Measurements from ENCODE around the gene HOXD9.

HOXD9 gene

GRCh38 chr2:176126929-176127773 lies 4.6 kb downstream of the HOXD9 start:
- DNase-seq: peak; percentile 75

DNA sequence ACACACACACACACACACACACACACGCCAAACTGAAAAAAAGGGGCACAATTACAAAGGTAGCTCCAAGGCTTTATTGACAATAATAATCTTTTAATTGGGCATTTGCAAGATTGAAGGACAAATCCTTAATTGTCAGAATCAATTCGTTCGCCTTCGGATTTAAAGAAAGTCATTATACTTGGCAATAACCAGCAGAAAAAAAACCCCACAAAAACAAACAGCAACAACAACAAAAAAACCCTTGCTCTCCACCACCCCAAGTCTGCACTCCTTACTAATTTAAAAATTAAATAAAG lies 5.2 kb downstream of the HOXD9 start:
- DNase-seq: no peak

- peak; percentile 63 for DNase-seq
Measured at GRCh38 chr2:176128172-176128981, 5.9 kb downstream of the HOXD9 start.

- DNase-seq: peak; percentile 95
Measured at GRCh38 chr2:176128982-176129796, 6.7 kb downstream of the HOXD9 start, which contains the start of gene HOXD8. HOXD8 (plus strand) TSS chr2:176129705; CDS start chr2:176130367, 662 bp downstream.

DNA sequence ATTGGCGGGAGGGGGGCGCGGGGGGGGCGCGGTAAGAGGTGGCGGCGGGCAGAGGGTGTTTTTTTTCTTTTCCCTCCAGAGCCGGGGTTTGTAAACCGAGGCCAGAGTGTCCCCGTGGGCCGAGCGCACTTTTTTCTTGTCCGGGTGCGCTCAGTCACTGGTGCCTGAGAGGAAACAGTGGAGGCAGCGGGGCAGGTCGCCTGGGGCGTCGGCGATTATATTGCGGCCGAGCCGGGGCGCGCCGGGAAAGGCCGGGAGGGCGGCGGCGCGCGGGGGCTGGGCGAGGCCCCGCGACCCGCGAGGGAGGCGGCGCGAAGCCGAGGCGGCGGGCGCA lies 7.3 kb downstream of the HOXD9 start:
- DNase-seq: no peak

DNA sequence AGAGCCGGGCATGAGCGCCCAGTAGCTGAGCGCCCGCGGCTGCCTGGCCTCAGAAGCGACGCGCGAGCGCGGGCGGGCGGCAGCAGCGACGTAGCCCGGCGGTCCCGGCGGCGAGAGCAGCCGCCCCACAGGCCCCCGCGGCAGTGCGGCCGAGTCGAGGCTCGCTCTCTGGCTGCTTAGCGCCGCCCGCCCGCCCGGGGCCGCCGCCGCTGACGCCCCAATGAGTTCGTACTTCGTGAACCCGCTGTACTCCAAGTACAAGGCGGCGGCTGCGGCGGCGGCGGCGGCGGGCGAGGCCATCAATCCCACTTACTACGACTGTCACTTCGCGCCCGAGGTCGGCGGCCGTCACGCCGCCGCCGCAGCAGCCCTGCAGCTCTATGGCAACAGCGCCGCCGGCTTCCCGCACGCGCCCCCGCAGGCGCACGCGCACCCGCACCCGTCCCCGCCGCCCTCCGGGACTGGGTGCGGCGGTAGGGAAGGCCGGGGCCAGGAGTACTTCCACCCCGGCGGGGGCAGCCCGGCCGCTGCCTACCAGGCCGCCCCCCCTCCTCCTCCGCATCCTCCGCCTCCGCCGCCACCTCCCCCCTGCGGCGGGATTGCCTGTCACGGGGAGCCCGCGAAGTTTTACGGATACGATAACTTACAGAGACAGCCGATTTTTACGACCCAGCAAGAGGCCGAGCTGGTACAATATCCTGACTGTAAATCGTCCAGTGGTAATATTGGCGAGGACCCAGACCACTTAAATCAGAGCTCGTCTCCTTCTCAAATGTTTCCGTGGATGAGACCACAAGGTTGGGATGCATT lies 7.8 kb downstream of the HOXD9 start:
- DNase-seq: peak; percentile 98

GRCh38 chr2:176130957-176131847 lies 8.7 kb downstream of the HOXD9 start:
- no peak for DNase-seq

DNA sequence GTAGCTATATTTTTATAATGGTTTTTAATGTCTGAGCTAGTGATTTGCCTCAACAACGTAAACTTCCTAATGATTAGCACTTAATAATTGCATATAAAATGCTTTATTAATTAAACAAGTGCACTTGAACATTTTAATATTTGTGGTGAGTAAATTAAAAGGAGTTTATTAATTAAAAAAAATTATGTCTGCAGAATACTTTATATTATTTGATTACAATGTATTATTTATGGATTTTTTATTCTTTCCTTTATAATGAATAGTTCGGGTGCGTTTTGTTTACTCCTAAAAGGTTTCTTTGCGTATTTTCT lies 9.3 kb downstream of the HOXD9 start:
- DNase-seq: no peak

DNA sequence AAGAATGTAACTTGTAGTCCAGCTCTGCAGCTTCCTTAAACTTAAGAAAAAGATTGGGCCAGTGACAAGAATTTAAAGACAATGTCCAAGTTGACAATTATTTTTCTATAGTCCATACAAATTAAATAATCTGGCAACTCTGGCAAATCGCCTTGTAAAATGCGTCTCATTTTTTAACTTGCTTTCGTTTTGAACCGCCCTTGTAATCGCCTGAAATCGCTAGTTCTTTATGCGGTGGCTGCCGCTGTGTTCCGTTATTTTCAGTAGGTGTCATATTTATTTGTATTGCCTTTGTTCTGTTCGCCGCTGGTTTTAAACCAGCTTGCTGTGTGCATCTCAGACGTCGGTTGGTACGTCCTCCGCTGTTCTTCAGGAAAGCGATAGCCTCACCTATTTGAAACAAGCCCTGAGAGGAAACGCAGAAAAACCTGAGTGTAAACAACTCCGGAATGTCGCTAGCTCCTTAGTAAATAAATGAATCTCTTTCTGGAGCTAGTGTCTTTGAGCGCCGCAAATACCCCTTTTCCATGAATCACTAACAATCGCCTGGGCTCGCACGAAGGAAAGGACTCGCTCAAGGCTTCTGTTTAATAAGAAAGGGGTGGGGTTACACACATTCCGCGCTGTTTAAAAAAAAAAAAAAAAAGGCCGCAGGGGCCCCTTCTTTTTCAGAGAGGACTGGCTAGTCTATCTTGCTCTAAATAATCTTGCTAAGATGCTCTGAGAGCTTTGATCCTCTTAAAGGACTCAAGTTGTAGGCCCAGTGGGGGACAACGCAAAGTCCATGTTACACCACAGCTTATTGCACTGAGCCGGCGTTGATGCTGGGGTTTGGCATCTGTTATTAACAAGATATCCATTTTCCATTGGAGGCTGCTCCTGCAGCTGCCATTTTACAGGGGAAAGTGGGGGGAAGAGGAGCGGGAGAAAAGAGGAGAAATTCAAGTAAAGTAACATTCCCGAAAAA lies 10.0 kb downstream of the HOXD9 start:
- DNase-seq: peak; percentile 82

DNA sequence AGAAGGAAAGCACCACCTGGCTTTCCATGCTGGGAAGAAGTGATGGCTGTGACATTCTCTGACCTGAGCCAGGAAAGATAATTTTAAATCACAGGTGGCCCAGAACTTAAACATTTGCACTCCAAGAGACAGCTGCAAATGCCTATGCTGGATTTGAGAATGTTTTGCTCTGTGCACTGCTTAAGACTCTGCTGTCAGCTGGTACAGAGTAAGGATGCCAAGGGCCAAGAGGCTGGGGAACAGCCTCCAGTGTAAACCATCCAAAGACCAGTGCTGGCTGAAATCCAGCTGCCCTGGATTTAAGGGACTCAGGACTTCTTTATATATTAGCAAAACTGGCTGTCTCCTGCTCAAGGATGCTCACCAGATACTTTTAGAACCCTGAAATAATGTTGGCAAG lies 10.9 kb downstream of the HOXD9 start:
- DNase-seq: no peak

- no peak for DNase-seq
Measured at GRCh38 chr2:176134035-176134434, 11.5 kb downstream of the HOXD9 start.

GRCh38 chr2:176135035-176135440 lies 12.5 kb downstream of the HOXD9 start:
- peak; percentile 75 for DNase-seq

GRCh38 chr2:176136374-176137251 lies 14.1 kb downstream of the HOXD9 start:
- peak; percentile 84 for DNase-seq

DNA sequence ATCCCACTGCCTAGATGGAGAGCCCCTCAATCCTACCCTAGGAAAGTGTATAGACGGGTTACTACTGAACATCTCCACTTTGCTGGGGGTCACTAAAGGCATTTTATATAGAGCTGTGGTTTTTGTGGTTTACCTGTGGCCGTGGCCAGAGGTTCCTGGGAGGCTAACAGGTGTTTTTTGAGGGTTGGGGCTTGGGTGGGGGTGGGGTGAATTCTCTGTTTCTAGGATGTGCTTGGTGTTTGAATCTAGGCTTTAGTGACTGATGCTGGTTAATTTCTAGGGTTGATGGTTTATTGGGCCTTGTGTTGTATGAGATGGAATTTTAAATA lies 14.7 kb downstream of the HOXD9 start:
- DNase-seq: no peak

DNA sequence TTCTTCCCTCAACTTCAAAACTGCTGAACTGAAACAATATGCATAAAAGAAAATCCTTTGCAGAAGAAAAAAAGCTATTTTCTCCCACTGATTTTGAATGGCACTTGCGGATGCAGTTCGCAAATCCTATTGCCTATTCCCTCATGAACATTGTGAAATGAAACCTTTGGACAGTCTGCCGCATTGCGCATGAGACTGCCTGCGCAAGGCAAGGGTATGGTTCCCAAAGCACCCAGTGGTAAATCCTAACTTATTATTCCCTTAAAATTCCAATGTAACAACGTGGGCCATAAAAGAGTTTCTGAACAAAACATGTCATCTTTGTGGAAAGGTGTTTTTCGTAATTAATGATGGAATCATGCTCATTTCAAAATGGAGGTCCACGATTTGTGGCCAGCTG lies 15.4 kb downstream of the HOXD9 start:
- peak; percentile 48 for DNase-seq

DNA sequence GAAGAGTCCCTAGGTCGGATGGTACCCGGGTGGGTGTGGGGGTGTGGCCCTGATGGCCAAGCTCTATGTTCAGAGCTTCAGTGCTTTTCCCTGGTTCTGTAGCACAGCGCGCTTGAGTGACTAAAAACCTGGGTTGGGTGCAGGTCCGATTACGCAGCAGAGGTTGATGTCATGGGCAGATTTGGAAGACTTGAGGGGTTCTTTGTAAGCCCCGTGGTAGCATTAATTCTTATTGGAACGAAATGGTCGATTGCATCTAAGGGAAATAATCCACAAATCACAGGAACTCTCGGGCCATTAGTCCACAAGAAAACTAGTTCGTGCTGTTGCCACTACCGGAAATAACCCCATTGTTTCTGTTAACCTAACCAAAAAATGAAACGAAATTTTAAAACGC lies 16.0 kb downstream of the HOXD9 start:
- peak; percentile 54 for DNase-seq

DNA sequence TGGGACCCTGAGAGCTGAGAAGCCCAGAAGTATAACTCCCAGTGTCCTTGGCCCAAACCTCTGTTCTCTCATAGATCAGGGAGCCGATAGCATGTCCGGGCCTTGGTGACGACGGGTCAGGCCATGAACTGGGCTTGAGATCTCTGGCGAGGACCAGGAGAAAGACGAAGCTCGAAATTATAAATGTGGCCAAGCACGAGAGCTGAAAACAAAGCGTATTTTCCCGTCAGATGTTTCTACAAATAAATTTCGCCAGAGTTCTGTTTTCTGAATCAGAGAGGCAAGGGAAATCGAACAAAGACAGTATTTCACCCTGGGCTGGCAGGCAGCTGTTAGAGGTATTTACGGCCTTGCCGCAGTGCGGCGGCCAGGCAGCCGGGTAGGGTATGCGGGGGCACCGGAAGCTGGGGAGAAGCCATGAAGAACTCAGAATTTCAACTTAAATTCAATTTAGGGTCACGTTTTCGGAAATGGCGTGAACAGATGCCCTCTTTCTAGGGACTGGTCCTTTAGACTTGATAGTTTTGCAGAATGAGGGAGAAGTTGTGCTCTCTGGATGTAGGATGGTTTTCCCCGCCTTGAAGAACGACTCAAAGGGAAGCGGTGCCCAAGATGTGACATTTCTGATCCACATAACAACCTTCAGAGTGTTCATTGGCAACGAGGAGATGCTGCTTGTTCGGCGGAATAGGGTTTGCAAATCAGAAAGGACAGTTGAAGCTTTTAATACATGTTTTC lies 16.6 kb downstream of the HOXD9 start:
- DNase-seq: peak; percentile 57

DNA sequence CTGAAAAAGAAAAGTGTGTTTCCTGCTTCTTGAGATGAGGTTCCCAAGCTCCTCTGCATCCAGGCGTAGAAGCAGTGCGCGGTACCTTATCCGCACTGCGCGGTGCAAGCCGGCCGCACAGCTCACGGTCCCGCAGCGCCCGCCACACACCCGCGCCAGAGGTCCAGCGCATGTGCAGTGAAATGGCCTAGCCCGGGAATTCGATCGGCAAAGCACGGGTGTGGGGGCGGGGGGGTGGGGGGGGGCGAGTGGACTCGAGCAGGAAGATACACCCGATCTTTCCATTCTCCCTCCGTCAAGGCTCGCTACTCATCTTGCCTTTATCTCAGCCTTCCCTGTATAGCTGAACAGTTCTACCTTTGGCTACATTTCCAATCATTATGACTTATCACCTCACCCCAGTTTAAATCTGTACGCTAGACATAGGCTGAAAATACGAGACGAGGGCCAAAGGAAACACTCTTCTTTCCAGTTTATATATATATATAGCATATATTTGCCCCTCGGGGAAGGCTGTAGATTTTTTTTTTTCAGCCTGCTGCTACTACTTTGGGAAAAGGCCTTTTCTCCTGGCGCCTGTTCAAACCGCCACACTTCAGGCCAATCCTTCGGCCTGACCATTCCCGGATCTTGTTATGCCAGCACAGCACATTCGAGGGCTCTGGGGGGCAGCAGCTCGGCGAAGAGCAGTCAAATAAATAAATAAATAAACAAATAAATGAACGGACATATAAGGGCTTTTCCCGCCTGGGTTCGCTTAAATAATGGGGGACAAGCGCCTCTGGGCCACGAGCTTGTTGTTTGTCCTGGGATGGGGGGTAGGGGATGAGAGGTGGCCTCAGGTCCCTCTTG lies 17.4 kb downstream of the HOXD9 start:
- peak; percentile 73 for DNase-seq

Measured in fibroblast of skin of right quadriceps (primary cell).